HG03439 (cell line): ENCODE measurements around the gene TRIO.

Experiments used
- ATAC-seq: cut with Tn5 transposase; IDR thresholded peaks from one replicate; pipeline ENCODE4 v1.9.1; 2021; ENCODE audit warnings: mild to moderate bottlenecking, moderate library complexity; ENCODE audit not compliant: unreplicated experiment

TRIO gene

DNA sequence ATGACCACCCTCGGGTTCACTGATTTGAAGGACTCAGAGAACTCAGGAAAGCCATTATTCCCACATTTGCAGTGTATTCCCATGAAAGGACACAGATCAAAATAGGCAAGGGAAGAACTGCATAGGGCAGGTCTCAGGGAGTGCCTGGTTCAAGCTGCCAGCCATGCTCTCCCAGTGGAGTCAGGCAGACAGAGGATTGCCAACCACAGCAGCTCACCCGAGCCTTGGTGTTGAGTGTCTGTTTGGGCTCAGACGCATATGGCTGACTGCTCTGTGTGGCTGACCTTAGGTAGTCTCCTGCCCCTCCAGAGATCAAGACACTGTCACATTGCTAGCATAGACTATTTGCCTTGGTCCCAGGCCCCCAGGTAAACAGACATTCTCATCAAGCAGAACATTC lies 322.6 kb downstream of the TRIO start:
- no peak for ATAC-seq

DNA sequence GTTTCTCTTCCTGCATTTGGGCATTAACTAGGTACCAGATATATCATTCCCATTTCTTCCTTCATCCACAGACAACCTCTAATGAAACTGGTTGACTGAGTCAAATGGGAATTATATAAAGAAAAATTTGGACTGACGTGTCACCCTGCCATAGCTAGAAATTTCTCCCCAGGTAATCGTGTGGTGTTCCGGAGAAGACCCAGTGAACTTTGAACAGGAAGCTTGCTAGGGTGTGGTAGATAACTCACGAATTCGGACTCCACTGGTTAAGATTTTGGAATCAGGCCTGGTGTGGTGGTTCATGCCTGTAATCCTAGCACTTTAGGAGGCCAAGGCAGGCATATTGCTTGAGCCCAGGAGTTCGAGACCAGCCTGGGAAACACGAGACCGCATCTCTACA lies 324.1 kb downstream of the TRIO start:
- no peak for ATAC-seq

DNA sequence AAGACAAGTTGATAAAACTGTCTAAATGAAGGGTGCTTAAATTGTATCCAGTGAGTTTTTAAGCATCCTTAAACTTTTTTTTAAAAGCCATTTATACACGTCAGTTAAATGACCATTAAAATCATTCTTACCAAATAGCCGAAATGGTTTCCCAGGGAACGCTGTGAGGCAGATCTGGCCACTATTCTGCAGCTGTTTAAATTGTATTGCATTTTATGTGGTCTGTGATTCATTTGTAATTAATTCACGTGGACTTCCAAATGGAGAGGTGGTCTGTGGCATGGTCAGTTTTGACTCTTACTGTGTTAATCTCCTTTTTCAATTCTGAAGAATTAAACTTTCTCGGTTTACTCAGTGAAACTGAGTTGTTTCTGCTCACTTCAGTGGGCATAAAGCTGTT lies 324.7 kb downstream of the TRIO start:
- ATAC-seq, result no peak

DNA sequence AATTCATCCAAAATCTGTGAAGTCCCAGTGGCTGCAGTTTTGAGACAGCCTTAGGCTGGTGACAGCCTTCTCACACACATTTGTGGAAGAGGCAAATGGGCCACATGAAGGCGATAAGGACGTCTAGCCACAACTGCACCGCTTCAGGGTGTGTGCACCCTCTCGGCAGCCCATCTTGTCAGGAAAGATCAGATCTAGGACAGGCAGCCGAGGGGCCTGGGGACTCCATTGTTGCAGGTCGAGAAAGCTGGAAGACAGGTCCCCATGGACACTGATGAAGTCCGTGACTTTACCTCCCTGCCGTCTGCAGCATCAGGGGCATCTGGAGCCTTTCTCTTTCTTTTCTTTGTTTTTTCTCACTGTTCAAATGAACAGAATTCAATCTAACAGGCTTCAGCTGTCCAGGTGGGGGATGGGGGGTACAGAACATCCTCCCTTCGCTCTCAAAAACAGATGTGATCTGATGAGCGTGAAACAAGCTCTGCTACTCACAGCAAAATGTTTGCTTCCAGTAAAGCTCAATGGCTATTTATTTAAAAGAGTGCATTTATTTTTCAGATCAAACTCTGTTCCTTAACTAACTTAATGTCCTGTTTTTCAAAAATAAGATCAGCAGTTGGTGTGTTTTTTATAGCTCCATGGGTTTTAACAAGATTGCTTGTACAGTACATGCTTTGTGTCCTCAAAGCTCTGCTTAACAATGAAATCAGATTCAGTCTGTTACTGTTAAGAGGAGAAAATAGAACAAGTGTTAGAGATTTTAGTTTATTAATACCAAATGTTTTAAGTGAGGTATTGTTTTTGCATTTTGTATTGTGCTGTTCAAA lies 326.6 kb downstream of the TRIO start:
- no peak for ATAC-seq

DNA sequence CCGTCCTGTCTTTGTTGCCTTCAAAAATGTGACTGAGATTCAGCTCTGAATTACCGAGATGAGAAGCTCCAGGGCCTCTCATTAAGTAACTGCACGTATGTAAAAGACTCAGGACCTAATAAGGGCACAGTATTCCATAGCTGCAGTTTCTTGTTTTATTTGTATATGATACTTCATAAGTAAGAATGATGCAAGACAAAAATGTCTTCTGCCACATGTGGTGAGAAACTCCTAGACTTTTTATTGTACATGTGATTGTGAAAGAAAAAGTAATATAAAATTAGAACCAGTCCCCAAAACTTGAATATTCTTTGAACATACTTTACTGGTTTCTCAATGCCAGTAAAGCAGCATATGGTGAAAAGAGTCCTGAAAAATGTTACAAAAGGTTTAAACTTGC lies 328.4 kb downstream of the TRIO start:
- no peak for ATAC-seq

DNA sequence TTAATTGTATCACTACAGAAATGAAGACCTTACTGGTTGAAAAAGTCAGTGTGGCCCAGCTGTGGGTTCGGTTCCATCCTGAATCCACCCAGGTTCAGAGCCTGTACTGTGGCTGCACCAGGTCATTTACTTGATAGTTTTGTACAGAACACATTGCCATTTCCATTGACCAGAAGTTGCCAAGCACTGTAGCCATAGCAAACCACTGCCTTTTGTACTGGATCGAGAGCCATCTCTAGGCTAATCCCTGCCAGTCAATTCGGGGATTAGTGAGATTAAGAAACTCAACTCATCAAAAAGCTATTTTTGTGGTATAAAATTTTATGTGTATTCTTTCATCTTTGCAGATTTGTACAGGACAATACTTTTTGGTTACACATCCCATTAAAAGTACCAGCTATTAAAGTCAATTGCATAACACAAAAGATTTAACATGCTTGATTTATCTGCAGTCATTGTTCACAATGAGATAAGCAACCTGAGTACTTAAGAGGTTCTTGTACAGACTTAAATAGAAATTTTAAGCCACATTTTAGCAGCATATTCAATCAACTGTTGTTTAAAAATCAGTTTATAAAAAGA lies 329.9 kb downstream of the TRIO start:
- no peak for ATAC-seq

DNA sequence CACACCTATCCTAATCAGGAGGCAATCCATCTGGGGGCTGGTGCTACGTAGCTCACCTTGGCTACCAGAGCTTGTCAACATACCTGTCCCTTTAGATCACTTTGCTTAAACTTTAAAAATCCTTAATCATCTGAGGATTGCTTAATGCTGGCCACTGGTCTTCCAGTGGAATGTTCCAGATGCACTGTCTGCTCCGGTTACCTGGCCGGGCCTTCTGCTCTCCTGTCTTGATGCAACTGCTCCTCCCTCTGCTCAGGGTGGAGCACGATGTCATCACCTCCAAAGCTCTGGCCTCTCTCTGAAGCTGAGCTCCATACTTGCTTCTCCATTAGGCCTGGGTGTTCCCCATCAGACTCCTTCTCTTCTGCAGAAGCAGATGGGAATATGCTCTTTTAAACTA lies 331.9 kb downstream of the TRIO start:
- ATAC-seq, result no peak

DNA sequence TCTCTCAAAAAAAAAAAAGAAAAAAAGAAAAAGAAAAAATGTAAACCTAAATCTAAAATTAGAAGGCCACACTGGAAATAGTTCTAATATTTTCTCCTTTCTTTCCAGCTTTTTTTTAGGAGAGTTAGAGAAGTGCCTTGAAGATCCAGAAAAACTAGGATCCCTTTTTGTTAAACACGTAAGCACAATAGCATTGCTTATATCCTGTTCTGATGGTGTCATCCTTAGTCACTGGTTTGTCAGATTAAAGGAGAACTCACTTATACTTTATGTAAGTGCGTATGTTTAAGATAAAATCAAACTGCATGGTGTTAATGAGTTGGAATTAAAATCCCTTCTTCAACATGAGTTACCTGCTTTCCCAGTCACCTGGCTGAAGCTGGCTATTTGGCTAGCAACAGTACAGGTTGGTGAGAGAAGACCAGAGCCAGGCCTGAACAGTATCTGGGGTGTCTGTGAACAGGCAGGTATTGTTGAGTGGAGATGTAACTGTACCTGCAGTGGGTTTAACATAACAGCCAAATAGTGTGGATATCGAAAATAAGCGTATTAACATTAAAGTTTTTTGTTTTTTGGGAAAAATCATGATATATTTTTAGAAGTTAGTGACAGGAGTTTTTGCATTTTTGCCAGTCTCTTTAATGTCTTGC lies 333.8 kb downstream of the TRIO start:
- no peak for ATAC-seq

DNA sequence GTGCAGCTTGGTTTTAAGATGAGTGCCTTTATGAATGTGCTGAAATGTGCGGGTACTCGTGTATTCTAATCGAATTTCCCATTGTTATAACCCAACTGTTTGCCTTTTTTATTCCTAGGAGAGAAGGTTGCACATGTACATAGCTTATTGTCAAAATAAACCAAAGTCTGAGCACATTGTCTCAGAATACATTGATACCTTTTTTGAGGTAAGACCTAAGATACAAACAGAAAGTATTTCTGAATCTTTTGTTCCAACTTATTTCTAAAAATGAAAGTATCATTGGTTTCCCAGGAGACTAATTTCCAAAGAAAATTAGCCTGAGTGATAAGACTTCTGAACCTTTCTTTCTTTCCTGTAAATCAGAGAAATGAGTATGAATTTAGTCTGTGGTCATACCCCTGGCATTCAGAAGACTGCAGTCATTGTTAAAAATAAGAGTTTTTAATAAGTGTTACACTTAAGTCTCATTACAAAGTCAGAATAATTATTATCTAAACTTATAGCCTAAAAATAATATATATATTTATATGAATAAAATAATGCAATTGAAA lies 336.1 kb downstream of the TRIO start:
- no peak for ATAC-seq

DNA sequence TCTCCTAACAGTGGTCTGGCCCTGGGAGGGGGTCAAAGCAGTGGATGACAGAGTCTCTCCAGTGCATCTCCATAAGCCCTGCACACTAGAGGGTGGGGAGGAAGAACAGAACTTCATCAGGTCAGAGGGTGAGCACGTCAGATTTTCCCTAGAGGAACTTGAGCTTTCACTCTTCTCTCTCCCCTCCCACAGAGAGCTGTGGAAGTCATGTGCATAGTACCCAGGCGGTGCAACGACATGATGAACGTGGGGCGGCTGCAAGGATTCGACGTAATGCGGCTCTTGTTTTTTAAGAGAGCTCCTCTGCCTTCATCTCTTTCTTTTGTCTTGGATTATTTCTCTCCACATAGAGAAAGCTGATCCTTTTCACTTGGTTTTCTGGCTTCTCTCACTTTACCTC lies 338.2 kb downstream of the TRIO start:
- no peak for ATAC-seq

DNA sequence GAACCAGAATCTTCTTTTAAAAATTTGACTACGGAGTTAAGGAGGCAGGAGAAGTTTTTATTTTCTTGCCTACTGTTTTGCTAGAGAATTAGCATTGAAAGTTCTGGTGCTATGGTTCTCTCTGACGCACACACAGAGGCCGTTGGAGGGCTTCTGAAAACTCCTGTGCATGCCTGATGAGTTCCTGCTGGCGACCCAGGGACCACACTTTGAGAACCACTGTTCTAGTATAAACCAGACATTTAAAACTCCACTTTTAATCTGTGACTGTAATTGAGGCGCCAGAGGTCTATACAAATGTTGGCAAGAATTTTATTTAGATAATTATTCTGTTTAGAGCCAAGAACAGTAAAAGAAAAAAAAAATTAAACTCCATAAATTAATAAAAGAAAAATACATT lies 338.9 kb downstream of the TRIO start:
- ATAC-seq, result no peak

DNA sequence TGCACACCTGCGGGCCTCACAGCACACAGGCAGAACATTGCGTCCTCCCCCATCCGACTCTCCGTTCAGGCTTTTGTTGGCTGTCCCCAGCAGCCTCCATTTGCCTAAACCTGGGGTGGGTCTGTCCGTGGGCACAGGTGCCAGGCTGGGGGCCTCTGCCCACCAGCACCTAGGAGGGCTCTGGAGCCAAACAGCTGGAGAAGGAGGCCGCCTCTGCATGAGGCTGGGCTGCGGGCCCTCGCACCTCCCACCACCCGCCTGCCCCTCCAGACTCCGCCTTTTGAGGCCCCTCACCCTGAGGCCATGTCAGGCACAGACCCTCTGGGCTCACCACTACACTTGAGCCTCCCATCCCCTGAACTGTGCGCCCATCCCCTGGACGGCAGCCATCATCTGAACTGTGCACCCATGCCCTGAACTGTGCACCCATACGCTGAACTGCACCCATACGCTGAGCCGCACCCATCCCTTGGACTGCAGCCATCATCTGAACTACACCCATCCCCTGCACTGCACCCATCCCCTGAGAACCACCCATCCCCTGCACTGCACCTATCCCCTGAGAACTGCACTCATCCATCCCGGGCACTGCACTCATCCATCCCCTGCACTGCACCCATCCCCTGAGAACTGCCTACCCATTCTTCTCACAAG lies 340.5 kb downstream of the TRIO start:
- no peak for ATAC-seq

DNA sequence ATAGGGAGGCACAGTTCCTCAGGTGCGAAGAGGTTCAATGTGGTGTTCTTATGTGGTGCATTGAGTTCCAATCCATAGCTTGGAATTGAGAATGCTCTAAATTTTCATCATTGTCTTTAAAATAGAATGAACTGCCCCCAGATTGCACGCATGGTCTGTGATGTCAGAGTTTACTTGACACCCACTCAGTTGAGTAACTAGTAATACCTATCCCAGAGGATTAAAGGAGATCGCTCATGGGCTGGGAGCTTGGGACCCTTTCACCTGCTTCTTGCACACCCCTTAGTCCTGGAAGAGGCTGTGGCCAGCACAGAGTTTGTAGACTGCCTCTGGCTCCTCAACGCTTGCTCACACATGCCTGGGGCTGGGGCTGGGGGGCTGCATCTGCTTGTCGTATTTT lies 343.3 kb downstream of the TRIO start:
- no peak for ATAC-seq

DNA sequence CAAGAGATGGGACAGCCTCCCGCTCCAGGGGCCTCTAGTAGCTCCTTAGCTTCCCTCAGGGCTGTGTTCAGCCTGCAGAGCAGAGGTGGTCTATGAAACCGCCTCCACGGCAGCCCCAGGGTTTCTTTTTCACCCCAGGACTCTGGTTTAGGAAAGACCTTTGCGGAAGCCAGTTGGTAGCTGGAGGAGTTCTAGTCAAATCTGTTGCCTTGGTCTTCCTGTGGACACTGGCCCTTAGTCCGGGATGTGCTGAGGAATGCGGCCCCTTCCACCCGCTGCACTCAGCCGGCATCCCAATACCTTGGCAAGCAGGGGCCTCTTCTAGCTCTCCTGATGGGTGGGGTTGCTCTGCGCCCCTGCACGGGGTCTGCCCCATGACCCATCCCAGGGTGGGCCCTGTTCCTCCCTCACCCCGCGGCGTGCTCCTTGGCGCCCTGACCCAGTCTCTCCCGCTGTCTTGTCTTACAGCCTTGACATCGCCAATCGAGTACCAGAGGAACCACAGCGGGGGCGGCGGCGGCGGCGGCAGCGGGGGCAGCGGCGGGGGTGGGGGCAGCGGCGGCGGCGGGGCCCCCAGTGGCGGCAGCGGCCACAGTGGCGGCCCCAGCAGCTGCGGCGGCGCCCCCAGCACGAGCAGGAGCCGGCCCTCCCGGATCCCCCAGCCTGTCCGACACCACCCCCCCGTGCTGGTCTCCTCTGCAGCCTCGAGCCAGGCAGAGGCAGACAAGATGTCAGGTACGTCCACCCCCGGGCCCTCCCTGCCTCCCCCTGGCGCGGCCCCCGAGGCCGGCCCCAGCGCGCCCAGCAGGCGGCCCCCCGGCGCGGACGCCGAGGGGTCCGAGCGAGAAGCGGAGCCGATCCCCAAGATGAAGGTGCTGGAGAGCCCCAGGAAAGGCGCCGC lies 344.1 kb downstream of the TRIO start:
- no peak for ATAC-seq

DNA sequence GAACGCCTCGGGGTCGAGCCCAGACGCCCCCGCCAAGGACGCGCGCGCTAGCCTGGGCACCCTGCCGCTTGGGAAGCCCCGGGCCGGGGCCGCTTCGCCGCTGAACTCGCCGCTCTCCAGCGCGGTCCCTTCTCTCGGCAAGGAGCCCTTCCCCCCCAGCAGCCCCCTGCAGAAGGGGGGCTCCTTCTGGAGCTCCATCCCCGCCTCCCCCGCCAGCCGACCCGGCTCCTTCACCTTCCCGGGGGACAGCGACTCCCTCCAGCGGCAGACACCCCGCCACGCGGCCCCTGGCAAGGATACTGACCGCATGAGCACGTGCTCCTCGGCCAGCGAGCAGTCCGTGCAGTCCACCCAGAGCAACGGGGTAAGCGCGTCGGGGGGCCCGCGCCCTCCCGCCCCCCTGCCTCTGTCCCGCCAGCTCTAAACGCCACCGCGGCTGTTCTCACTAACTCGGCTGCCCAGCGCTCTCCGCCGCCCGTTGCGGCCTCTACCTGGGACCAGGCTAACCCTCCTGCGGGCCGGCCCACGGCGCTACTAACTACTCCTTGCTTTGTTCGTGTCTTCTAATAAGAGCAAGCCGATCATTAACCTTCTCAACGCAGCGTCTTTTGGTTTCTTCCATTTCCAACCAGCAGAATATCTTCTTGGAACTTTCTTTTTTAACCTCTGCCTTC lies 344.9 kb downstream of the TRIO start:
- ATAC-seq, result no peak

DNA sequence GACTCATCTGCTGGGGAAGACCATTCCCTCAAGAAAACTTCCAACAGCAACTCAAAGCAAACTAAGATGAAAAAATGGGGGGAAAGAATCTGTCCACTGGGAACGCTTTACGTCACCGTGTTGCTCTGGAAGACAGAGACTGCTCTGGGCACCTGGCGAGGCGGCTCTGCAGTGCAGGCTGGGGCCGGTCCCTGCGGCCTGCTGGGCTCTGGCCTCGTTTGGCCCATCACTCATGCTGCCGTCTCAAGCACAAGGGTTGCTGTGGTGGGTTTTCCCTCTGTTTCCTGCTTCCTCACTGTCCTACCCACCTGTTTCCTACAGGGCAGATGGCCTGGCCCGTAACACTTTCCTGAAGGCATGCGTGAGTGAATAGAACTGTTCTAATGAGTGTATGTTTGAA lies 345.6 kb downstream of the TRIO start:
- ATAC-seq, result no peak

DNA sequence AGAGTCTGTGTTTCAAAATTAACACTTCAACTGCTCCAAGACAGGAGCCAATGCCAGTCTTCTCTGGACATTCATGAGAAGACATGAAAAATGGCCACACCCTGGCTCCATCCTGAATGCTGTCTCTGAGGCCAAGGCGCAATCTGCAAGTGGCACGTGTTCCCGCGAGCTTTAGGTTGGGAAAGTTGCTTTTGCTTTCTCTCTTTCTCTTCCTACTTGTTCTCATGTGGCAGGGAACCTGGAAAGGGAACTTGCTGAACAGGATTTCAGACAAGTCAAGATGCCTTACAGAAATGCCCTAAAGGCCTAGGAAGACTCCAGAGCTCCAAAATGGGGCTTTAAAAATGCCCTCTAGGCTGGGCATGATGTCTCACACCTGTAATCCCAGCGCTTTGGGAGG lies 346.5 kb downstream of the TRIO start:
- no peak for ATAC-seq

DNA sequence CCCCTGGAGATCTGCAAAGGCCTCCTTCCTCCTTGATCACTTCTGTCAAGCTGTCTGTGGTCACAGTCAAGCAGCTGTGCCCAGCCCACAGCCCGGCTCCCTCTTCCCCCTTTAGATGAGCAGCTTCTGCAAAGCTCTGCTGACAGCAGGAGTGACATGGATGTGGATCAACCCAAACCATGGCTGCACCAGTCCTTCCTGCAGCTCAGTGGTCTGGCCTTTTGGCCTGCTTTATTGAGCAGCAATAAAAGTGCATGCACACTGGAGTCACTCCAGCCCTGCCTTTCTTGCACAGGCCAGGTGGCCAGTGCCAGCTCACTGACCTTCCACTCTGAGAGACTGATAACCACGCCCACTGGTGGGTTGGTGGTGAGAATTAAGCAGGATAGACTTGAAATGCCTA lies 347.2 kb downstream of the TRIO start:
- ATAC-seq, result no peak

DNA sequence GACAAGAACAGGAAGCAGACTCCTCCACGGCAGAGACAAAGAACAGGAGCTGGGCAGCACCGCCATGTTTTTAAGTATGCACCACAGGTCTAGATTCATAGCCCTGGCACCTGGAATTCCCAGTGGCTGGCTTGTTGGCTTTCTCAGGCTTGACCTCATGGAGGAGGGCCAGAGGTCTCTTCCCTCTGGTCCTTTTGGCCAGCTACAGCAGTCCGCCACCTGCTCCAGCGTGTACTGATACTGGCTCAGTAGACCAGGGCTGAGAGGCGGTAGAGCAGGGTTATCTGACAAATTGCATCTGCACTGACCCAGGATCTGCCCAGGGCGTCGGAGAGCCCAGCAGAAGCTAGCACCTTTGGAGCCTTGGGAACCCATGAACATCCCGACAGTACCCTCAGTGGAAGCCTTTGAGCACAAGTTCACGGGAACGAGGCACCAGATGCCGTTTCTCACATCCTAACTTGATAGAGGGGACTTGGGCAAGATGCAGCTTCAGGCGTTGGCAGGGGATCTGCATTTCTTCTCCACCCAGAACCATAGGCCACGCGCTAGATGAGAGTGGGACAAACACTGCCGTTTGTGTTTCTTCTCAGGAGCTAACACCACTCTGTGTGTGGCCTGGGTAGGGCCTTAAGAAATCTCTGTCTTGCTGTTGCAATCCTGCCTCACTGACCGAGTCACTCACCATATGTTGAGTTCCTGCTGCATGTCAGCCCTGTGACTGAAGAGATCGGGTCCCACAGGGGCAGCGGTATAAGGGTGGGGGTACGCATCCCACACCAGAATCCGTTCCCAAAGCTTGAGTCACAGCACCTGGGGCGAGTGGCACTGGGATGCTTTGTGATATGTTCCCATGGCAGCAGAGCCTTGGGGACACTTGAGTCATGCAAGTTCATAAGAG lies 348.1 kb downstream of the TRIO start:
- no peak for ATAC-seq
